Measurements from ENCODE around the gene GRIN1.

The GRIN1 gene

GRCh38 chr9:137138722-137139467 is at the start of gene GRIN1:
TSS of gene GRIN1 (plus strand) at chr9:137139154. CDS start at chr9:137139487, 333 bp downstream.
- FAIRE-seq = no peak

GRCh38 chr9:137089232-137089947 is 49.6 kb upstream of the GRIN1 start:
- no peak for FAIRE-seq

GRCh38 chr9:137095664-137096517 is 43.1 kb upstream of the GRIN1 start:
- no peak for FAIRE-seq

- no peak for FAIRE-seq
Measured at GRCh38 chr9:137096785-137097546, 42.0 kb upstream of the GRIN1 start.

- FAIRE-seq = no peak
Measured at GRCh38 chr9:137097761-137098462, 41.0 kb upstream of the GRIN1 start.

GRCh38 chr9:137099231-137099630 is 39.7 kb upstream of the GRIN1 start:
- no peak for FAIRE-seq

GRCh38 chr9:137103206-137103999 is 35.6 kb upstream of the GRIN1 start:
- FAIRE-seq = no peak

GRCh38 chr9:137105814-137106661 is 32.9 kb upstream of the GRIN1 start:
- FAIRE-seq = no peak

GRCh38 chr9:137106662-137107250 is 32.2 kb upstream of the GRIN1 start:
- FAIRE-seq = no peak

GRCh38 chr9:137107312-137107921 is 31.5 kb upstream of the GRIN1 start:
- FAIRE-seq = no peak

GRCh38 chr9:137107982-137108381 is 31.0 kb upstream of the GRIN1 start:
- no peak for FAIRE-seq

GRCh38 chr9:137108608-137109249 is 30.2 kb upstream of the GRIN1 start:
- FAIRE-seq = no peak

GRCh38 chr9:137109250-137110146 is 29.5 kb upstream of the GRIN1 start:
- no peak for FAIRE-seq

GRCh38 chr9:137110147-137110910 is 28.6 kb upstream of the GRIN1 start:
- no peak for FAIRE-seq

GRCh38 chr9:137110911-137111787 is 27.8 kb upstream of the GRIN1 start:
- FAIRE-seq = no peak
